Middle frontal gyrus (tissue), 1 donor: ENCODE measurements around the gene MRPS17.
A peak's percentile ranks its signal among the peaks of the same experiment; 100 is the strongest.
"Not testable (repeated sequence)": the region's sequence is repeated elsewhere in the genome, so short reads cannot be mapped to it uniquely, and the experiment has no call there.

ENCODE experiments used
- DNase-seq: peaks from one replicate; pipeline ENCODE4 v3.0.0-alpha.2; 2015; ENCODE audit warnings: low spot score; ENCODE audit errors: extremely low spot score

MRPS17 gene

DNA sequence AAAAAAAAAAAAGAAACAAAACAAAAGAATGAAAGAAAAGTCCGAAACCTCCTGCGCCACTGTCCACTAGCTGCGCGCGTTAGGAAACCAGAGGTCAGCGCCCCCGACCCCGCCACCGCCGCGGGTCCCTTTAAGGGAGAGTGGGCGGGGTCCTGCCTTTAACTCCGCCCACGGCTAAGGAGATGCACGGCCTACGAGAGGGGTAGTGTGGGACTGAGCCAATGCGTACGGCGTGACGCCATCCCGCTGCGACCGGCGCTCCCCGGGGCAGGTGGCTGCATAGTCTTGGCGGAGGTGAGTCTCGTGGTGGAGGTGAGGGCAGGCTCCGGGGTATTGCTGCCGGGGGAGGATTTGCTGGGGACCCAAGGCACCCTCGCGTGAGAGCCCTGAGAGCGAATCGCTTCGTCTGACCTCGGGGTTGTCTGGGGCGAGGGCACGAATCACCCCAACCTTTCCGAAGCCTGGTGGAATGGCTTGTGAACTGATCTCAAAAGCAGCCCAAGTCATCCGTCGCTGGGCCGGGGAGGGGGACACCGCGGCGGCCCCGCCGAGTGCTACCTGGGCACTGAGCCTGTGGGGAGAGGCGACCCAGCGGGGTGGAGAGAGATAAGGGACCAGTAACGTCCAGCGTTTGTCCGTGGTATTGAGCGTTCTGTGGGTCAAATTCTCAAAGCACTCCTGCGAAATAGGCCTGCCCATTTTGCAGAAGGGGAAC, at the start of gene MRPS17:
Gene MRPS17 (plus strand): TSS at position 241 of the 715 bp plus-strand sequence. CDS start 1,319 bp downstream, outside the sequence.
- peak; percentile 75 for DNase-seq

DNA sequence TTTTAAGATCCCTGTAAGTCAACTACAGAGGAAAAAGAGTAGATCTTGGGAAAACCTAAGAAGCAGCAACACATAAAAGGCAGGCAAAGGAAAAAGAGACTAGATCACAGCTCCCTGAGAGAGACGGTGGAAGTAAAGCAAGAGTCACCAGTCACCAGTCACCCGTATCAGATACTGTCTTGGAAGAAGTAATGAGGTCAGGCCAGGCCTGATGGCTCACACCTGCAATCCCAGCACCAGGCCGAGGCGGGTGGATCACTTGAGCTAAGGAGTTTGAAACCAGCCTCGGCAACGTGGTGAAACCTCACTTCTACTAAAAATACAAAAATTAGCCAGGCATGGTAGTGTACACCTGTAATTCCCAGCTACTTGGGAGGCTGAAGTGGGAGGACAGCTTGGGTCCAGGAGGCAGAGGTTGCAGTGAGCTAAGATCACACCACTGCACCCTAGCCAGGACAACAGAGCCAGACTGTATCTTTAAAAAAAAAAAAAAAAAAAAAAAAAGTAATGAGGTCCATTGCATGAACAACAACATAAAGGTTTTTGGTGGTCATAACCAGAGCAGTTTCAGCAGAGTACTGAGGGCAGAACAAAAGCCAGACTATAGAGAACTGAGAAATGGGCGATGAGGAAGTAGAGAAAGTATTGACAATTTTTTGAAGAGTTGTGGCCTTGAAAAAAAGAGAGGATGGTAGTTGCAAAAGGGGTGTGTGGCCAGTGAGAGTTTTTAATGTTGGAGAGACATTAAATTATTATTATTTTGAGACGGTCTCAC, 47.5 kb upstream of the MRPS17 start:
- no peak for DNase-seq

DNA sequence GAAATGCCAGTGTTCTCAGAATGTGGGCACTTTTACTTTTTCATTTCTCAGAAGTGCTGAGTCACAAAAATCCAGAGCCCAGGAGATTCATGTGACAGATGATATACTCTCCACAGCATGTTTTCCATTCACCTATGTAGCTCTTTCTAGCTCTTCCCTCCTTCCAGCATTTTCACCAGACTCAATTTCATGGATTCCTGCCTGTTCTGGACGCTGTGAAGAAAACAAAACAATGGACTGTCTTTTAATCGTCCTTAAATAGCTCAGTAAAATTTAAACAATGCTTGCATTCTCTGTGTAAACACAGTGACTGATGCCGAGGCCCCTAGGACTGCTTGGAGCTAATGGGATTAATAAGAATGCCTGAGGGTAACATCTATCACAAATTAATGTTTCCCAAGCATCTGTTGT, 38.9 kb upstream of the MRPS17 start:
- DNase-seq = no peak

- no peak for DNase-seq
Observed at GRCh38 chr7:55917771-55918170, 33.9 kb upstream of the MRPS17 start.

GRCh38 chr7:55928006-55928767, 23.5 kb upstream of the MRPS17 start:
- no peak for DNase-seq

GRCh38 chr7:55931421-55932151, 20.1 kb upstream of the MRPS17 start:
- no peak for DNase-seq

DNA sequence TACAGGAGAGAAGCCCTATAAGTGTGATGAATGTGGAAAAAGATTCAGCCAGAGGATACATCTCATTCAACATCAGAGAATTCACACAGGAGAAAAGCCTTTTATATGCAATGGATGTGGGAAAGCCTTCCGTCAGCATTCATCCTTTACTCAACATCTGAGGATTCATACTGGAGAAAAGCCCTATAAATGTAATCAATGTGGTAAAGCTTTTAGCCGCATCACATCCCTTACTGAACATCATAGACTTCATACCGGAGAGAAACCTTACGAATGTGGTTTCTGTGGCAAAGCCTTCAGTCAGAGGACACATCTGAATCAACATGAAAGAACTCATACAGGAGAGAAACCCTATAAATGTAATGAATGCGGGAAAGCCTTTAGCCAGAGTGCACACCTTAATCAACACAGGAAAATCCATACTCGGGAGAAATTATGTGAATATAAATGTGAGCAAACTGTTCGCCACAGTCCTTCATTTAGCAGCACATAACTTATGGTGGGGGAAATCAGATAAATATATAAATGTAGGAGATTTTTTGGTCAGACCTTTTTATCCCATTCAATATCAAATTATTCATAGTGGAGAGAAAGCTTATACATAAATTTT, 12.1 kb upstream of the MRPS17 start:
- no peak for DNase-seq

DNA sequence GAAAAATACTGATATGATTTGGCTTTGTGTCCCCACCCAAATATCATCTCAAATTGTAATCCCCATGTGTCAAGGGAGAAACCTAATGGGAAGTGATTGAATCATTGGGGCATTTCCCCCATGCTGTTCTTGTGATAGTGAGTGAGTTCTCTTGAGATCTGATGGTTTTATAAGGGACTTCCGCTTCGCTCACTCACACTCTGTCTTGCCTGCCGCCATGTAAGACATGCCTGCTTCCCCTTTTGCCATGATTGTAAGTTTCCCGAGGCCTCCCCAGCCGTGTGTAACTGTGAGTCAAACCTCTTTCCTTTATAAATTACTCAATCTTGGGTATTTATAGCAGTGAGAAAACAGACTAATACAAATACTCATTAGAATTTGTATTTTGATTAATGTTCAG, 5.1 kb upstream of the MRPS17 start:
- DNase-seq = no peak

GRCh38 chr7:55952352-55952671, 635 bp downstream of the MRPS17 start:
- DNase-seq = not testable (repeated sequence)

GRCh38 chr7:55953707-55954475, 2.2 kb downstream of the MRPS17 start:
- DNase-seq = no peak

GRCh38 chr7:55957190-55957589, 5.5 kb downstream of the MRPS17 start:
- DNase-seq = no peak

DNA sequence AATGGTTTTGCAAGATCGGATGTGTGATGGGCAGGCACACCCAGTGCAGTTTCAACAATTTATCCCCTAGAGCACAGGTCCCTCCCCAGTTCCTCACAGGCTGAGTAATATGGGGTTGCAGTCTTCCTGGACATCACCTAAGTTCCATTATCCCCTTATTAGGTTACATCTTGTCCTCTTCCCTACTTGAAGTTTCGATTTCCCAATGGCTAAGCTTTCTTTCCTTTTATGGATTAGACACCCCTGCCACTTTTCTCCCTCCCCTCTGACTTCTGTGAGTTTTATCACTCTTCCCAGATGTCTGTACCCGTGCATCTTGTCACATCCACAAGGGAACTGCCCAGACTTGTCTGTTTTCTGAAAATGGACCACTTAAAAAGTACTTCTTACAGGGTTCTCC, 10.3 kb downstream of the MRPS17 start:
- no peak for DNase-seq

GRCh38 chr7:55963584-55964168, 12.0 kb downstream of the MRPS17 start:
- DNase-seq = no peak

DNA sequence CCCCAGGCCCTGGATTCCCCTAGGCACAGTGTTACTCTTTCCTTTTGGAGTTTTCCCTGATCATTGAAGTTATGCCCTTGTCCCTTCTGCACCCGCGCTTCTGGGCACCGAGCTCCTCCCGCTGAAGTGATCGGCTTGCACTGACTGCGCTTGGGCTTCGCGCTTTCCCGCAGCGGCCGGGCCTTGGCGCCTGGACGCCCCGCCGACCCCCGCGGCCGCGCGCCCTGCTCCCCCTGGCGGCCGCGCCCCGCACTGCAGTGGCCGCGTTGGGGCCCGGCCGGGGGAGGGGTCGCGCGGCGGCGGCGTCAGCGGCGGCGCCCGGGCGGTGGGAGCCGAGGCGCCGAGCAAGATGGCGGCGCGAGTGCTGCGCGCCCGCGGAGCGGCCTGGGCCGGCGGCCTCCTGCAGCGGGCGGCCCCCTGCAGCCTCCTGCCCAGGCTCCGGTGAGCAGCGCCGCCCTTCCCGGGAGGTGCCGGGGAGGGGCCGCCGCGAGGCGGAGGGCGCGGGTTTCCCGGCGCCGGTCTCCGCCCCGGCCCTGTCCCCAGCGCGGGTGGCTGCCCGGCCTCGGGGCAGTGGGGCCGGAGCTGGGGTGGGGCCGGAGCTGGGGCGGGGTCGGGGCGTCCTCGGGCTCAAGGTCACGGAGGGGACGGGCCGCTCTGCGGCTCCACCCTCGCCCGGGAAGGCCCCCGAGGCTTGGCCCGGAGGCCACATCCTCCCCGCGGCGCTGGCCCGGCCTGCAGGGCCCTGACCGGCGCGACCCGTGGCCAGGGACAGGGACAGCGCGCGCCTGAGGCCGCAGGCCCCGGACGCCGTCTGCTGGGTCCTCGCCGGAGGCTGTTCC, 12.8 kb downstream of the MRPS17 start, which contains the start of gene NIPSNAP2:
Gene NIPSNAP2 (plus strand): TSS at position 325 of the 839 bp plus-strand sequence. CDS start 25 bp downstream, at position 350.
- DNase-seq = no peak

DNA sequence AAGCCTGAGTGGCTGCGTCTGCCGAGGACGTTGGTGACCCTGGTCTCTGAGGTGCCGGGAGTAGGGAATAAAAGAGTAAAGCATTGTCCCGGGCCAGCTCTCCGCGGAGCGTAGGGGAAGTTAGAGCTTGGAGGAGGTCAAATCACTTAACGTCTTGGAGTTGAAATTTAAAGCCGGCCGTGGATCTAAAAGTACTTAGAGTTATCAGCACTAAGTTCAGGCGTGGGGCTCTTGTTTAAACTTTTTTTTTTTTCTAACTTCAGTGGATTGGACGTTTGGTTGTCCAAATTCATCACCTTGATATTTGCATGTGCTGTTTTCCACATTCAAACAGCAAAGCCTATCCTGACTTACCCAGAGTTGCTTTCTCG, 13.4 kb downstream of the MRPS17 start:
- no peak for DNase-seq

DNA sequence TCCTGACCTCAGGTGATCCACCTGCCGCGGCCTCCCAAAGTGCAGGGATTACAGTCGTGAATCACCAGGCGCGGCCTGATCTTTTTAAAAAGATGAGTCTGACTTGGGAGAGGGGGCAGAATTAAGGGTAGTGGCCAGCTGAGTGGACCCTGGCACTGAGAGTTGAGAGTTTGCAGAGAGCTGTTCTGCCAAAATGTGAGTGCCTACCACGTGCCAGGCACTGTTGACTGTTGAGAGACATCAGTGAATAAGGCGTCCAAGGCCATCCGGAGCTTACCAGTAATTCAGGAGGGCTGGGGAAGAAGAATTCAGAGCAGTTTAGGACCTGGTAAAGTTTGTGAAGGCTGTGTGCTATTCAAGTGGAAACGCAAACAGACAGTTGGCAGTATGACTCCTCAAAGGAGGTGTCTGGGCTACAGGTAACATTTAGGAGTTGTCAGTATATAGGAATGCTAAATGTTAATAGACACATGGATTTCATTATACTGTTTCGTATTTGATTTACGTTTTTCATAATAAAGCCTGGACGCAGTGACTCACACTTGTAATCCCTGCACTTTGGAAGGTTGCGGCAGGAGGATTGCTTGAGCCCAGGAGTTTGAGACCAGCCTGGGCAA, 14.2 kb downstream of the MRPS17 start:
- no peak for DNase-seq

DNA sequence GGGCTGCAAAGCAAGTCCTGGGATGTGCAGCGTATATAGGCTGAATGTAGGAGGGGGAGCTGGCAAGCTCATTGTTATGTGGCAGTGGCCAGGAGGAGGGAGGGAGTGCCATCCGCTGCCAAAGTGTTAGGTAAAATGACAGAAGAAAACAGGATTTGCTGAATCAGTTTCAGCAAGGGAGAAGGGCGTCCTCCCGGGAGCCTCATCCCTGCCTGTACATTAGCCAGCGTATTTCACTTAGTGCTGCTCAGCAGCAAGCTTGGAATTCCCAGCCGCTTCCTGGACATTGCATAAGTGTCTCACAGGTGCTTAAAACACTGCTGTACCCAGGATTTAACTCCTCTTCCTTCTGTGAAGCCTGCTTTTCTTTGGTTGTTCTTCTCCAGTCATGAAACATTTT, 15.2 kb downstream of the MRPS17 start:
- DNase-seq = no peak

GRCh38 chr7:55969391-55969790, 17.7 kb downstream of the MRPS17 start:
- no peak for DNase-seq

- DNase-seq = no peak
Observed at GRCh38 chr7:55970561-55970960, 18.9 kb downstream of the MRPS17 start.
